Mesothelial cell of epicardium (in vitro differentiated cells): ENCODE data around the gene CD4. TPM values are rescaled to one million over a fixed set of nuclear protein-coding genes. Genes with fewer than 3 reads are reported as not detected.
A peak's percentile ranks its signal among the peaks of the same experiment; 100 is the strongest.

Experiments
- DNase-seq, 2 experiments: peaks; one replicate each; pipeline ENCODE4 v3.0.0; 2021; ENCODE audit warnings: low spot score in 2 of 2; ENCODE audit not compliant: unreplicated experiment in 2 of 2
- H3K27ac Mint-ChIP-seq: 2 replicates; pipeline ENCODE4 v1.8.0; 2021; ENCODE audit warnings: mixed read lengths
- H3K27me3 Mint-ChIP-seq: 2 replicates; pipeline ENCODE4 v1.8.0; 2021; ENCODE audit warnings: low read depth, mixed read lengths
- H3K36me3 Mint-ChIP-seq: 2 replicates; pipeline ENCODE4 v1.8.0; 2021; ENCODE audit warnings: mixed read lengths
- H3K4me1 Mint-ChIP-seq: 2 replicates; pipeline ENCODE4 v1.8.0; 2021; ENCODE audit warnings: mixed read lengths
- H3K4me3 Mint-ChIP-seq: 2 replicates; pipeline ENCODE4 v1.8.0; 2021; ENCODE audit warnings: mild to moderate bottlenecking, moderate library complexity, mixed read lengths
- H3K9me3 Mint-ChIP-seq: 2 replicates; pipeline ENCODE4 v1.8.0; 2021; ENCODE audit warnings: mixed read lengths
- CTCF ChIP-seq: fragments of 200-600 bp; sonication (generic); IDR thresholded peaks from one replicate; pipeline ENCODE4 v1.5.0; 2021; ENCODE audit warnings: antibody characterized with exemption; ENCODE audit not compliant: unreplicated experiment
- total RNA-seq: library from RNA; stranded (reverse); gene quantifications from 3 replicates; pipeline ENCODE4 v1.2.1, GENCODE V29; 2021

The CD4 gene
- total RNA-seq, 1 donor from 2014 or later, result 3.8 TPM

- Mint-ChIP-seq H3K27ac (no peak overlapping the region), H3K4me1 (peaks cover 13% of the 10 kb centered on the region), H3K9me3 (peaks cover 2% of the 10 kb centered on the region), H3K4me3 (no peak overlapping the region), H3K27me3 (peaks cover 2% of the 10 kb centered on the region), H3K36me3 (peaks cover 1% of the 10 kb centered on the region)
- TF ChIP-seq CTCF, result no peak
- no peak for DNase-seq
Observed at GRCh38 chr12:6799147-6799546, 9.8 kb downstream of the CD4 start.

GRCh38 chr12:6807170-6807569 lies 17.8 kb downstream of the CD4 start:
- Mint-ChIP-seq H3K27me3 (no peaks in the 10 kb centered on the region), H3K9me3 (peaks cover 3% of the 10 kb centered on the region), H3K36me3 (peaks cover 2% of the 10 kb centered on the region), H3K27ac (no peak overlapping the region), H3K4me1 (peaks cover 8% of the 10 kb centered on the region), H3K4me3 (no peak overlapping the region)
- no peak for TF ChIP-seq CTCF
- no peak for DNase-seq

GRCh38 chr12:6809056-6809455 lies 19.7 kb downstream of the CD4 start:
- Mint-ChIP-seq H3K4me3 (no peak overlapping the region), H3K27ac (no peak overlapping the region), H3K9me3 (peaks cover 2% of the 10 kb centered on the region), H3K36me3 (peaks cover 2% of the 10 kb centered on the region), H3K27me3 (peaks cover 1% of the 10 kb centered on the region), H3K4me1 (peaks cover 8% of the 10 kb centered on the region)
- TF ChIP-seq CTCF, result no peak
- no peak for DNase-seq

GRCh38 chr12:6810758-6811157 lies 21.4 kb downstream of the CD4 start:
- no peaks in the 10 kb centered on the region for H3K36me3 Mint-ChIP-seq
- no peak for DNase-seq
- peaks cover 8% of the 10 kb centered on the region for H3K4me1 Mint-ChIP-seq
- TF ChIP-seq CTCF, result no peak
- H3K27ac Mint-ChIP-seq, result peak overlapping the region; percentile 23
- H3K27me3 Mint-ChIP-seq, result peaks cover 6% of the 10 kb centered on the region
- H3K4me3 Mint-ChIP-seq, result no peak overlapping the region
- H3K9me3 Mint-ChIP-seq, result no peaks in the 10 kb centered on the region

- DNase-seq, result no peak
- H3K36me3 Mint-ChIP-seq, result no peaks in the 10 kb centered on the region
- no peaks in the 10 kb centered on the region for H3K9me3 Mint-ChIP-seq
- H3K4me1 Mint-ChIP-seq, result peaks cover 11% of the 10 kb centered on the region
- TF ChIP-seq CTCF, result no peak
- H3K27me3 Mint-ChIP-seq, result peaks cover 6% of the 10 kb centered on the region
- no peak overlapping the region for H3K4me3 Mint-ChIP-seq
- no peak overlapping the region for H3K27ac Mint-ChIP-seq
Observed at GRCh38 chr12:6813363-6813762, 24.0 kb downstream of the CD4 start.

- H3K27me3 Mint-ChIP-seq, result peaks cover 6% of the 10 kb centered on the region
- H3K9me3 Mint-ChIP-seq, result no peaks in the 10 kb centered on the region
- no peak for TF ChIP-seq CTCF
- H3K4me1 Mint-ChIP-seq, result peaks cover 28% of the 10 kb centered on the region
- no peak overlapping the region for H3K4me3 Mint-ChIP-seq
- DNase-seq, result no peak
- no peak overlapping the region for H3K27ac Mint-ChIP-seq
- H3K36me3 Mint-ChIP-seq, result no peaks in the 10 kb centered on the region
Observed at GRCh38 chr12:6816598-6816997, 27.3 kb downstream of the CD4 start.
